GM13976 (cell line): ENCODE results near the gene HIVEP2.

Source experiments
- DNase-seq: peaks from one replicate; pipeline ENCODE4 v3.0.0; 2012; ENCODE audit warnings: low spot score
- in situ Hi-C: fragments of 300-500 bp; cut with MboI; formaldehyde crosslinking; loops from one replicate; pipeline ENCODE4 v1.12.0; 2022; ENCODE audit warnings: low sequenced_read_pairs, mixed read lengths, inconsistent platforms; ENCODE audit not compliant: unreplicated experiment
- TF ChIP-seq, protein P1 (sequence below): IDR thresholded peaks from 2 replicates; pipeline ENCODE4 v1.5.1; 2012; ENCODE audit warnings: borderline replicate concordance, mild to moderate bottlenecking; ENCODE audit not compliant: insufficient read depth; ENCODE audit errors: extremely low read depth, missing control alignments, control extremely low read depth

HIVEP2 gene

DNA sequence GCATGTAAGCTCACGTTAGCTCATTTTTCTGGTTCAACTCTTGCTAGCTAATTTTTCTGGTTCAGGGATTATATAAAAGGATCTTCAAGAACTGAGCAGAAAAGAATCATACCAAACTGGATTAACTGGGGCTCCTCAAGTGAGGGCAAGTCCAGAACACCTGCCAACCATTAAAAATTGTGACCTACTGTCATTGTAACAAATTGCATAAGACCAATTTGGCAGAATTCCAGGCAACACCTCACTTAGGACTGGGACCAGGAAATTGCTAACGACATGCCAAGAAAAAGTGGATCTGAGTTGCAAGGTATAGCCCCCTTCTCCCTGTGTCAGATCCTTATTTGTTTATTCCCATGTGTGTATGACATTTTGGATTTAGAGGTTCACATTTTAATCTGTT lies 216.6 kb downstream of the HIVEP2 start:
- DNase-seq, result no peak
- TF ChIP-seq, protein P1, sequence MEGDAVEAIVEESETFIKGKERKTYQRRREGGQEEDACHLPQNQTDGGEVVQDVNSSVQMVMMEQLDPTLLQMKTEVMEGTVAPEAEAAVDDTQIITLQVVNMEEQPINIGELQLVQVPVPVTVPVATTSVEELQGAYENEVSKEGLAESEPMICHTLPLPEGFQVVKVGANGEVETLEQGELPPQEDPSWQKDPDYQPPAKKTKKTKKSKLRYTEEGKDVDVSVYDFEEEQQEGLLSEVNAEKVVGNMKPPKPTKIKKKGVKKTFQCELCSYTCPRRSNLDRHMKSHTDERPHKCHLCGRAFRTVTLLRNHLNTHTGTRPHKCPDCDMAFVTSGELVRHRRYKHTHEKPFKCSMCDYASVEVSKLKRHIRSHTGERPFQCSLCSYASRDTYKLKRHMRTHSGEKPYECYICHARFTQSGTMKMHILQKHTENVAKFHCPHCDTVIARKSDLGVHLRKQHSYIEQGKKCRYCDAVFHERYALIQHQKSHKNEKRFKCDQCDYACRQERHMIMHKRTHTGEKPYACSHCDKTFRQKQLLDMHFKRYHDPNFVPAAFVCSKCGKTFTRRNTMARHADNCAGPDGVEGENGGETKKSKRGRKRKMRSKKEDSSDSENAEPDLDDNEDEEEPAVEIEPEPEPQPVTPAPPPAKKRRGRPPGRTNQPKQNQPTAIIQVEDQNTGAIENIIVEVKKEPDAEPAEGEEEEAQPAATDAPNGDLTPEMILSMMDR, result no peak
- in situ Hi-C loops, result no loop called here

DNA sequence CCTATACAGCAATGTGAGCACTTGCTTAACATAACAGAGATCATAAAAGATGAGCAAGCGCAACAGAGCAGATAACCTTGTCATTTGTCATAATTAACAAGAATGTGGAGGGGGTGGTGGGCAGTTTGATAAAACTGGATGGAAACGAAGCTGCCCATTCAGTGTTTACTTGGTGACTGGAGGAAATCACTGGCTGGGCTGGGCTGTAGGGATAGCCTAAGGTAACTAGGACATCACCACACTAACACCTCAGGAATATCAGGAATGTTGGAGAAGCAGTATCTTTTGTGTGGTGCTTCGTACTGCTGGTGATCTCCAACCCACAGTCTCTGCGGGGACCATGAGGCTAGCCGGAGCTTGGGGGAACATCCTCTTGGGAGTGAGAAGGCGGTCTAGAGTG lies 218.4 kb downstream of the HIVEP2 start:
- in situ Hi-C loops, result no loop called here
- no peak for DNase-seq
- TF ChIP-seq, protein P1, result no peak

DNA sequence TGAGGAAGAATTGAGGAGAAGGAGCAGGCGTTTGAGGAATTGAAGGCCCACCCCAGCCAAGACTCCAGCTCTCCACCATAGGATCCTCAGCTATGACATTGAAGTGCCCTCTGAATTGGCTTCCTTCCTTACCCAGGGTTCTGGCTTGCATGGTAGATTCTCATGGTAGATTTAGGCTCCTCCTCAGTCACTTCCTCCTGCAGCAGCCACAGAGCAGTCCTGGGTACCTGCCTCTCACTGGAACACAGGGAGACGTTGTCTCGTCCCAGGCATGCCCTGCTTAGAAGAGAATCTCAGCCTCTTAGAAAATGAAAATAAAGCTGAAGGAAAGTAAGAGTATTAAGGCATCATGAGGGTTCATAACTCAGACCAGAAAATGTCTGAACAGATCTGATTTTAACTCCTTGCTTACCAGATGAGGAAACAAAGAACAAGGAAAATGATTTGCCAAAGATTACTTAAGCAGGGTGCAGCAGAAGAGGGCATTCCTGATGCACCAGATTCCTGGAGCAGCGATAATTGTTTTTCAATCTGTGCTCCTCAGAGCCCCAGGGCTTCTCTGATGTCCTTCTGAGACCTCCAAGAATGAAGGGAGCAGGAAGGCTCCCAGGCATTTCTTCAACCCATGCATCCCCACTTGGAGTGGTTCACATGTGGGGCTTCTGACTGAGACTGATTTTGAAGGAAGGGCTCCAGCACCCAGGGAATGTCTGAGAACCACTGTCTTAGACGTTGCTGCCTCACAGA lies 219.8 kb downstream of the HIVEP2 start:
- TF ChIP-seq, protein P1, result no peak
- in situ Hi-C loops, result no loop called here
- DNase-seq, result no peak

DNA sequence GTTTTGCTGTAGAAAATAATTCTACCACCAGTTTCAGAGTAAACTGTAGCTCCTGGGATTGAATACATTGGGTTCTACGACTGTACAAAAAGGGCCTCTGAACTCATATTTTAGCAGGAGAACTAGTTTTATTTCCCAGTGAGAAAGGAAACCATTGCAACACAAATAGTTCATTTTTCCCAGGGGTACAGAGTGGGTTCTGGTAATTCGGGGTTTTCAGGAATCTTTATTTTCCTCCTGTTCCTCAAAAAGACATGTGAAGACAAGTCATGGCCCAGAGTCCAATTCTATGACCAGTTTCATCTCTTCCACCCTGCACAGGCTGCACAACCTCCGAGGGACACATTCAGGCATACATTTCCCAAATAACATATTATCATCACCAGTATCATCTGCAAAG lies 222.1 kb downstream of the HIVEP2 start:
- no peak for DNase-seq
- TF ChIP-seq, protein P1, result no peak
- in situ Hi-C loops, result no loop called here

DNA sequence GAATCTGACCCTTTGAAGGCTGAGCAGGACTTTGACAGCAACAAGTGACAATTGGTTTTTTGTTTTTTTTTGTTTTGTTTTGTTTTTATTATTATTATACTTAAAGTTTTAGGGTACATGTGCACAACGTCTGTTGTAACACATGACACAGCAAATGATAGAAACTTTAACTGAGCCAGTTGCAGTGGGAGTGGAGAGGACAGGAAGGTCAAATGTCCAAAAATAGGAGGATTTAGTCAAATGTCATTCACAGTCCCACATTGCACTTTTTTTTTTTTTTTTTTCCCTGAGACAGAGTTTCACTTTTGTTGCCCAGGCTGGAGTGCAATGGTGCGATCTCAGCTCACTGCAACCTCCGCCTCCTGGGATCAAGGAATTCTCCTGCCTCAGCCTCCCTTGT lies 223.0 kb downstream of the HIVEP2 start:
- TF ChIP-seq, protein P1, result no peak
- in situ Hi-C loops, result no loop called here
- no peak for DNase-seq

DNA sequence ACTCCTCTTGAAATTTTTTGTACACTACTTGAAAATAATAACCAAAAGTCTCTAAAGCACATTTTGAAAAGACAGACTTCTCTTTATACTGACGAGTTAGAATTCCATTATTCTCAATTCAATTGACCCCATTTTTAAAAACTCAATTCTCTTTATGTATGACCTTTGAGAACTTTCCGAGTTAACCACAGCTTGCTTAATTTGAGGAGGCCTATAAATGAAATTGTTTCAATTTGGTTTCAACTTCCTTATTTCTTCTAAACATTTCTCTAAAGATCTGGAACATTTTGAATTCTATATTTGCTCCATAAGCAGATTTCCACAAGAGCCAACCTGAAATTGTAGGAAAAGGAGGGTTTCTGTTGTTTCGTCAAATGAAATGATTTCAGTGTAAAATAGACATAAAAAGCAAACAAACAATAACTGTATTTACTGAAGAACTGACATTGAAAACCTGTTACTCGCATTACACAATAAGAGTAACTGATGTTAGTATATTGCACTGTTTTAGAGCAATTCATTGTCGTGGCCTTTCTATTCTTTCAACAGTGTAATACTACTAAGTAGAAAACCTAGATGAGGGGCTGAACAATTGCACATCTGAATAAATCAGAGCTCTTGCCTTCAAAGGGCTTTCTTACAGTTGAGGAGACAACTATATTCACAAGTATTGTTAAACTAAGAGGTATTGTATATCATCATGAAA lies 223.6 kb downstream of the HIVEP2 start:
- TF ChIP-seq, protein P1, result no peak
- no peak for DNase-seq
- in situ Hi-C loops, result no loop called here
